DOHH2 (cell line): ENCODE results near the gene KIRREL3.

ENCODE experiments used
- H3F3A ChIP-seq: fragments of 200-600 bp; sonication (generic), shearing (Covaris generic); 2 replicates; pipeline ENCODE4 v1.6.0; 2016; ENCODE audit warnings: antibody characterized with exemption, mild to moderate bottlenecking; ENCODE audit not compliant: control insufficient read depth, insufficient read depth
- H3K27ac ChIP-seq: fragments of 200-600 bp; sonication (generic); 2 replicates; pipeline ENCODE4 v1.5.1; 2014; ENCODE audit warnings: low read depth, mild to moderate bottlenecking, low read length, moderate library complexity
- H3K27me3 ChIP-seq: fragments of 200-600 bp; sonication (generic); 2 replicates; pipeline ENCODE4 v1.6.1; 2014; ENCODE audit warnings: mild to moderate bottlenecking, low read length, mixed read lengths; ENCODE audit not compliant: control insufficient read depth
- H3K36me3 ChIP-seq: fragments of 200-600 bp; sonication (generic); 2 replicates; pipeline ENCODE4 v1.6.1; 2014; ENCODE audit warnings: mild to moderate bottlenecking, low read length, moderate library complexity, mixed read lengths; ENCODE audit not compliant: control insufficient read depth
- H3K4me1 ChIP-seq: fragments of 200-600 bp; sonication (generic); 2 replicates; pipeline ENCODE4 v1.6.1; 2014; ENCODE audit warnings: mild to moderate bottlenecking, low read length, mixed read lengths; ENCODE audit not compliant: control insufficient read depth
- H3K4me2 ChIP-seq: fragments of 200-600 bp; sonication (generic); 2 replicates; pipeline ENCODE4 v1.6.0; 2014; ENCODE audit warnings: mild to moderate bottlenecking, low read length, moderate library complexity
- H3K4me3 ChIP-seq: fragments of 200-600 bp; sonication (generic); 2 replicates; pipeline ENCODE4 v1.5.1; 2014; ENCODE audit warnings: mild to moderate bottlenecking, low read length, mixed read lengths
- H3K79me2 ChIP-seq: fragments of 200-600 bp; sonication (generic); 2 replicates; pipeline ENCODE4 v1.6.1; 2014; ENCODE audit warnings: mild to moderate bottlenecking, low read length, mixed read lengths; ENCODE audit not compliant: control insufficient read depth
- H3K9me2 ChIP-seq: fragments of 200-600 bp; sonication (generic); replicated peaks from 2 replicates; pipeline ENCODE4 v1.6.1; 2014; ENCODE audit warnings: mild to moderate bottlenecking, low read length, mixed read lengths; ENCODE audit not compliant: control insufficient read depth
- H3K9me3 ChIP-seq: fragments of 200-600 bp; sonication (generic); 2 replicates; pipeline ENCODE4 v1.6.1; 2014; ENCODE audit warnings: antibody characterized with exemption, low read length, mixed read lengths; ENCODE audit not compliant: control insufficient read depth, insufficient read depth
- H4K20me1 ChIP-seq: fragments of 200-600 bp; sonication (generic); 2 replicates; pipeline ENCODE4 v1.6.0; 2014; ENCODE audit warnings: low read depth, mild to moderate bottlenecking, antibody characterized with exemption, low read length, moderate library complexity; ENCODE audit not compliant: control insufficient read depth, insufficient read depth
- EZH2phosphoT487 ChIP-seq: fragments of 200-600 bp; sonication (generic); IDR thresholded peaks from 2 replicates; pipeline ENCODE4 v1.6.1; 2017; ENCODE audit warnings: borderline replicate concordance, mild to moderate bottlenecking, antibody characterized with exemption, low read length, moderate library complexity, mixed read lengths
- TF ChIP-seq, protein P1 (sequence below): fragments of 200-600 bp; sonication (generic); IDR thresholded peaks from one replicate; pipeline ENCODE4 v1.5.1; 2014; ENCODE audit warnings: antibody characterized with exemption, mild to moderate bottlenecking, low read depth, low read length; ENCODE audit not compliant: poor library complexity, severe bottlenecking

KIRREL3 gene

DNA sequence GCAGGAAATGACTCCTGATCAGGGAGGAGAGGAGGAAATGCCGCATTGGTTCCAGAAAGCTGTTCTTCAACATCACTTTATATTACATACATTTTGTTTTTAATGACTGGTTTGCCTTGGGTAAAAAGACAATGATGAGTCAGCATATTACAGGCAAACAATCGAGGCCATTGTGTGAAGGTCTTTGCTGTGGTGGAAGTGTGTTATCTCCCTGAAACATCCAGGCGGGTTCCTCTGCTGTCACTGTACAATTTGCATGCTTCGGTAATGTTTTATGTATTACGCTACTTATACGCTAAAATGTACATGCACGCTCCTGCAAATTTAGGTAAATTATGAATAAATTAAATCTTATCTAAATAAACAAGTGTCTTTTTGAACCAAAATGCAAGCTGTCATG is 161.1 kb downstream of the KIRREL3 start:
- no peaks in the 10 kb centered on the region for H3K36me3 ChIP-seq
- TF ChIP-seq, protein P1, sequence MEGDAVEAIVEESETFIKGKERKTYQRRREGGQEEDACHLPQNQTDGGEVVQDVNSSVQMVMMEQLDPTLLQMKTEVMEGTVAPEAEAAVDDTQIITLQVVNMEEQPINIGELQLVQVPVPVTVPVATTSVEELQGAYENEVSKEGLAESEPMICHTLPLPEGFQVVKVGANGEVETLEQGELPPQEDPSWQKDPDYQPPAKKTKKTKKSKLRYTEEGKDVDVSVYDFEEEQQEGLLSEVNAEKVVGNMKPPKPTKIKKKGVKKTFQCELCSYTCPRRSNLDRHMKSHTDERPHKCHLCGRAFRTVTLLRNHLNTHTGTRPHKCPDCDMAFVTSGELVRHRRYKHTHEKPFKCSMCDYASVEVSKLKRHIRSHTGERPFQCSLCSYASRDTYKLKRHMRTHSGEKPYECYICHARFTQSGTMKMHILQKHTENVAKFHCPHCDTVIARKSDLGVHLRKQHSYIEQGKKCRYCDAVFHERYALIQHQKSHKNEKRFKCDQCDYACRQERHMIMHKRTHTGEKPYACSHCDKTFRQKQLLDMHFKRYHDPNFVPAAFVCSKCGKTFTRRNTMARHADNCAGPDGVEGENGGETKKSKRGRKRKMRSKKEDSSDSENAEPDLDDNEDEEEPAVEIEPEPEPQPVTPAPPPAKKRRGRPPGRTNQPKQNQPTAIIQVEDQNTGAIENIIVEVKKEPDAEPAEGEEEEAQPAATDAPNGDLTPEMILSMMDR: no peak
- TF ChIP-seq EZH2phosphoT487: no peak
- H3K4me3 ChIP-seq: no peak overlapping the region
- H3K79me2 ChIP-seq: no peaks in the 10 kb centered on the region
- no peaks in the 10 kb centered on the region for H3K9me2 ChIP-seq
- H3F3A ChIP-seq: no peaks in the 10 kb centered on the region
- no peak overlapping the region for H3K4me2 ChIP-seq
- H3K4me1 ChIP-seq: no peaks in the 10 kb centered on the region
- H3K27ac ChIP-seq: no peak overlapping the region
- no peaks in the 10 kb centered on the region for H3K9me3 ChIP-seq
- no peaks in the 10 kb centered on the region for H4K20me1 ChIP-seq
- H3K27me3 ChIP-seq: peaks cover 5% of the 10 kb centered on the region; the same call in 1 of the 2 replicates

DNA sequence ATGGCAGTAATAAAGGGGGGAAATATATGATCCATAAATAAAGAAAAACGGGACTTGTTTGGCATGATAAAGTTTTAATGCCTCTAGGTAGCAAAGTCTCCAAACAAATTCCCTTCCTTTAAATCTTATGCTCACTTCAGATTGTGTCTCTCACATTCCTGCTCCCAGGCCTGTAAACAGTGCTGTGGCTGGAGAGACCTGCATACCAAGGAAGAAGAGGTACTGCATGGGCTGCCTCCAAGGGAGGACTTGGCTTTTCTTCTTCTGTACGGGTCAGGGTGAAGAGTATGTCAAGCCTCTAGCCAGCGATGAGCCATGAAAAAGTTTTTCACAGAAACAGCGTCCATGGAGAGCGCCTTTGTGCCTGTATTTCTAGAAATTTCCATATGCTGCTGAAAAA is 161.8 kb downstream of the KIRREL3 start:
- H3K36me3 ChIP-seq: no peaks in the 10 kb centered on the region
- H3K27ac ChIP-seq: no peak overlapping the region
- TF ChIP-seq, protein P1: no peak
- no peak for TF ChIP-seq EZH2phosphoT487
- H3F3A ChIP-seq: no peaks in the 10 kb centered on the region
- H3K79me2 ChIP-seq: no peaks in the 10 kb centered on the region
- no peaks in the 10 kb centered on the region for H3K4me1 ChIP-seq
- H3K4me2 ChIP-seq: no peak overlapping the region
- peaks cover 5% of the 10 kb centered on the region; the same call in 1 of the 2 replicates for H3K27me3 ChIP-seq
- no peaks in the 10 kb centered on the region for H3K9me3 ChIP-seq
- H3K4me3 ChIP-seq: no peak overlapping the region
- H3K9me2 ChIP-seq: no peaks in the 10 kb centered on the region
- no peaks in the 10 kb centered on the region for H4K20me1 ChIP-seq

- no peaks in the 10 kb centered on the region for H3K36me3 ChIP-seq
- H3K27me3 ChIP-seq: peaks cover 5% of the 10 kb centered on the region; the same call in 1 of the 2 replicates
- no peaks in the 10 kb centered on the region for H3K9me2 ChIP-seq
- no peaks in the 10 kb centered on the region for H3K9me3 ChIP-seq
- TF ChIP-seq, protein P1: no peak
- TF ChIP-seq EZH2phosphoT487: no peak
- H4K20me1 ChIP-seq: no peaks in the 10 kb centered on the region
- H3K27ac ChIP-seq: no peak overlapping the region
- H3K4me2 ChIP-seq: no peak overlapping the region
- H3K4me1 ChIP-seq: no peaks in the 10 kb centered on the region
- no peaks in the 10 kb centered on the region for H3K79me2 ChIP-seq
- no peaks in the 10 kb centered on the region for H3F3A ChIP-seq
- no peak overlapping the region for H3K4me3 ChIP-seq
These were observed 163.0 kb downstream of the KIRREL3 start for GRCh38 chr11:126837581-126837980.
